GM08714 (cell line): ENCODE data around the gene SPON1.
"Not testable (repeated sequence)": the region's sequence is repeated elsewhere in the genome, so short reads cannot be mapped to it uniquely, and the experiment has no call there.

Source experiments
- H3K4me3 ChIP-seq: fragments of 200-500 bp; sonication (Bioruptor generic); 2 replicates; pipeline ENCODE4 v1.5.1; 2014; ENCODE audit warnings: mild to moderate bottlenecking, low read length, inconsistent platforms
- ZNF274 ChIP-seq: IDR thresholded peaks from 2 replicates; pipeline ENCODE4 v1.6.1; 2012; ENCODE audit warnings: mild to moderate bottlenecking, low read depth, low read length

Gene SPON1

DNA sequence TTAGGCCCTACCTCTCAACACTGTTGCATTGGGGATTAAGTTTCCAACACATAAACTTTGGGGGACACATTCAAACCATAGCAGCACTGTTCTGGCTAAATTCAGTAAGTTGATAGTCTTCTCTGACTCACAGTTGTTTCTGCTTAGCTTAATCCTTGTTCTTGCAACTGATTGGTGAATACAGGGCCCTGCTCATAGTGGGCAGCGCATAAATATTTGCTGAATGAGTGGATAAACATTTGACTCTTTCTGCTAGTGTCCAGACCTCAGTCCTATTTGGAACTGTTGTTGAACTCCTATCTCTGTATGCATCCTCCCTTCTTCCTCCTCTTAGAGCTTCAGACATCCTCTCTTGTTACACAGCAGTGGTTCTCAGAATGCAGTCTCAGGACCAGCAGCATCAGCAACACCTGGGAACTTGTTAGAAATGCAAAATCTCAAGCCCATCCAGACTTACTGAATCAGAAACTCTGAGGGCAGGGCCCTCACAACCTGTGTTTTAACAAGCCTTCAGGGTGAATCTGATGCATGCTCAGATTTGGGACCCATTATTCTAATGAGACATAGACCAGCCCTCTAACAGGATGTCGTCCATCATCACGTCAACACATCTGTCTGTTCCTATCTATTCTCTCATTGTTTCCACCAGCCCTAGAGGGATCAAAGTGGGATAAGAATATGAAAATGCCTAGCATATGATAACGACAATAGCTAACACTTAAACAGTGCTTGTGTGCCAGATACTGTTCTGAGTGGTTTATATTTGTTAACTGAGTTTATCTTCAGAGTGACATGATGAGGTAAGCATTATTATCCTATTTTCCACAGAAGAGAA is 22.3 kb downstream of the SPON1 start:
- H3K4me3 ChIP-seq, result no peak overlapping the region
- no peak for TF ChIP-seq ZNF274

DNA sequence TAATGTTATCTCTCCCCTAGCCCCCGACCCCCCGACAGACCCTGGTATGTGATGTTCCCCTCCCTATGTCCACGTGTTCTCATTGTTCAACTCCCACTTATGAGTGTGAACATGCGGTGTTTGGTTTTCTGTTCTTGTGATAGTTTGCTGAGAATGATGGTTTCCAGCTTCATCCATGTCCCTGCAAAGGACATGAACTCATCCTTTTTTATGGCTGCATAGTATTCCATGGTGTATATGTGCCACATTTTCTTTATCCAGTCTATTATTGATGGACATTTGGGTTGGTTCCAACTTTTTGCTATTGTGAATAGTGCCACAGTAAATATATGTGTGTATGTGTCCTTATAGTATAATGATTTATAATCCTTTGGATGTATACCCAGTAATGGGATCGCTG is 24.2 kb downstream of the SPON1 start:
- H3K4me3 ChIP-seq, result not testable (repeated sequence)

DNA sequence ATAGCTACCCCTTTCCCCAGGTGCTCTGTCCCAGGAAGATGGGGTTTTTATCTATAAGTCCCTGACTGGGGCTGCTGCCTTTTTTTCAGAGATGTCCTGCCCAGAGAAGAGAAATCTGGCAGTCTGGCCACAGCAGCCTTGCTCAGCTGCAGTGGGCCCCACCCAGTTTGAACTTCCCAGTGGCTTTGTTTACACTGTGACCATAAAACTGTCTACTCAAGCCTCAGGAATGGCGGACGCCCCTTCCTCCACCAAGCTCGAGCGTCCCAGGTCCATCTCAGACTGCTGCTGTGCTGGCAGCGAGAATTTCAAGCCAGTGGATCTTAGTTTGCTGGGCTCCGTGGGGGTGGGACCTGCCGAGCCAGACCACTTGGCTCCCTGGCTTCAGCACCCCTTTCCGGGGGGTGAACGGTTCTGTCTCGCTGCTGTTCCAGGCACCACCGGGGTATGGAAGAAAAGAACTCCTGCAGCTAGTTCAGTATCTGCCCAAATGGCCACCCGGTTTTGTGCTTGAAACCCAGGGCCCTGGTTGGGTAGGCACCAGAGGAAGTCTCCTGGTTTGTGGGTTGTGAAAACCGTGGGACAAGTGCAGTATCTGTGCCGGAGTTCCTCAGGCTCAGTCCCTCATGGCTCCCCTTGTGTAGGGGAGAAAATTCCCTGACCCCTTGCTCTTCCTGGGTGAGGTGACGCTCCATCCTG is 29.8 kb downstream of the SPON1 start:
- H3K4me3 ChIP-seq, result not testable (repeated sequence)

DNA sequence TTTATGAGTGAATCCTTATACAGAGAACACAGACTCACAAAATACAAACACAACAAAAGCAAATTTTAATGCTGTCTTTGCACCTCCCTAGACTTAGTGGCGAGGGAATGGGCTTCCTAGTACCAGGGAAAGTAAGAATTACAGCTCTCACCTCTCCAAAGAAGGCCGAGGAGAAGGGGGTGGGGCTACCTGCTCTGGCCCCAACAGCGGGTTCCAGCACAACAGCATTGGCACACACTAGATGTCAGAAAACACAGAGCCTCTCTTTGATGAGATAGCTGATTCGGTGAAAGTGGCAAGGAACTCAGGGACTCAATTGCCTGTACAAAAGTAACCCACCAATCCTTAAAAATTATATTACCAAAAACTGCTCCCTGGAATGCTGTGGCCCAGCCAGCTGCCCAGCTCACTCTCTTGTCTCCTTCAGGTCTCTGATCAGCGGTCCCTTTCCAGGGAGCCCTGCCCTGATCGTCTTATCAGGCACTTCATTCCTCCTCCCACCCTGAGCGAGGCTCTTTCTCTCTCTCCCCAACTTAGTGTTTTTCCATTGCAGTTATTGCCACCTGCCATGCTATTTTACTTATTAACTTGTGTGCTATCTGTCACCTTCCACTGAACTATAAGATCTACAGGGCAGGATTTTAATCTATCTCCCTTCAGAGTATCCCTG is 30.7 kb downstream of the SPON1 start:
- TF ChIP-seq ZNF274, result no peak
- no peak overlapping the region for H3K4me3 ChIP-seq

DNA sequence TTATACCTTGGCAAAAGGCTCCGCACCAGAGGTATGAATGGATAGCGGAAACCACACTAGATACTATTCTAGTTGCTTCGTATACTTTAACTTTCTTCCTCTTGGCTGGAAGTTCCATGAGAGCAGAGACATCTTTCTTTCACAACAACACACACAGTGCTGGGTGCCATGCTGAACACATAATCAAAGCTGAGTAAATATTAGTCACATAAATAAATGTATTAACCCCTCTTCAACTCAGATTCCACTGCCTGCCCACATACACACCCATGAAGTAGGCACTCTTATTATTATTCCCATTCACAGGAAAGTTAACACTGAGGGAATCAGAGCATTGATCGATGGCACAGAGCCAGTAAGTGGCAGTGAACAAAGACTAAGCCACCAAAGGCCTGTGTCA is 35.4 kb downstream of the SPON1 start:
- no peak for TF ChIP-seq ZNF274
- H3K4me3 ChIP-seq, result no peak overlapping the region

DNA sequence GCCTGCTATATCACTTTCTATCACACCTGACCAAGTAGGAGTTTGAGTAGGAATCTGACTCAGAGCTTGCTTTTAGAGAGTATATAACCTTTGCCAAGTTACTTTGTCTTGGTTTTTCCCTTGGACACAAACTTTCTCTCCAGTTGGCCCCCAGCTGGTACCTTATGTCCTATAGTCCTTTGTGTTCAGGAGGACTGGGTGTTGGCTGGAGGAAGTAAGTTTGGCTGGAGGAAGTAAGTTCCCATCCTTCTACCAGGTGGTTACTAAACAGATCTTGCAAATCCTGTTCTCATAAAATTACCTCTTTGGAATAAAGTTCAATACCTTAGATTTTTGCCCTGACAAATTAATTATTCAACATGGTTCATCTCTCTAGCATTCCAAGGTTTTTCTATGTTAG is 37.2 kb downstream of the SPON1 start:
- H3K4me3 ChIP-seq, result no peak overlapping the region
- TF ChIP-seq ZNF274, result no peak

DNA sequence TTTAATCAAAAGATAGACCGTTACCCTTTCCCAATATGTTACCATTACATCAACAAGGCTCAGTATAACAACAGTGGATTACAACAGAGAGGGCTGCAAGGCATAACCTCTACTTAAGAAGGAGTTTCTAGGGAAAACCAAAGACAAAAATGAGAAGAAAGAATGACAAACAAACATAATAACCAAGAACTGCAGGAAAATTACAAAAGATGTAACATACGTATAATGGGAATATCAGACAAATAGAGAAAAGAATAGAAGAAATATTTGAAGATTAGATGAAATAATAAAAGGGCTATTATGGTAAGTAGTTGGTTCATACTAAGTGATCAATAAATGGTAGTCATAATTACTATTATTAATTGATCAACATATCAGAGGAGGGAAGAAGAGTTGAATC is 39.1 kb downstream of the SPON1 start:
- no peak for TF ChIP-seq ZNF274
- H3K4me3 ChIP-seq, result no peak overlapping the region

DNA sequence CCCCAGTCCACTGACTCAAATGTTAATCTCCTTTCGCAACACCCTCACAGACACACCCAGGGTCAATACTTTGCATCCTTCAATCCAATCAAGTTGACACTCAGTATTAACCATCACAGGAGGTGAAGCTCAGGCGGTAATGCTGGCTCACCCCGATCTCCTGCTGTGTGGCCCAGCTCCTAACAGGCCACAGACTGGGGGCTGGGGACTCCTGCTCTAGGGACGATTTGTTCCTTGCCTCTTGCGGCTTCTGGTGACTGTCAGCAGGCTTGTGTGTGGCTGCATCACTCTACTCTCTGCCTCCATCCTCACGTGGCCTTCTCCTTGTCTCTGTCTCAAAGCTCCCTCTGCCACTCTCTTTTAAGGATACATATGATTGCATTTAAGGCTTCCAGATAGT is 45.0 kb downstream of the SPON1 start:
- no peak for TF ChIP-seq ZNF274
- no peak overlapping the region for H3K4me3 ChIP-seq

DNA sequence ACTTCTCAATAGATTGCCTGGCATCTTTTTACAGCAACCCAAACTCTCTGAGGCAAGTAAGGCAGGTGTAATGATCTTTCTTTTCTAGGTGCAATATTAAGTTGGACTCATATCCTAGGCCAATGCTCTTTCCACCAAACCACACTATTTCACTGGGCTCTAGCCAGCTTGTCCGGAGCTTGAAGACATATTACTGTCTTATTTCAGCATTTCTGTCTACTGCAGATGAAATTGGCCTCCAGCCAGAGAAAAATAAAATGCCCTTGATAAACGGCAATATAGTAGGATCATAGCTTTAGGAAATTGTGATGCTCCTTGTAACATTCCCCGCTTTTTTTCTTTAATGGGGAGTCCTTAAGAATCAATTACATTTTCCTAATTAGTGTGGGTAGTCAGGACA is 48.1 kb downstream of the SPON1 start:
- no peak for TF ChIP-seq ZNF274
- no peak overlapping the region for H3K4me3 ChIP-seq

DNA sequence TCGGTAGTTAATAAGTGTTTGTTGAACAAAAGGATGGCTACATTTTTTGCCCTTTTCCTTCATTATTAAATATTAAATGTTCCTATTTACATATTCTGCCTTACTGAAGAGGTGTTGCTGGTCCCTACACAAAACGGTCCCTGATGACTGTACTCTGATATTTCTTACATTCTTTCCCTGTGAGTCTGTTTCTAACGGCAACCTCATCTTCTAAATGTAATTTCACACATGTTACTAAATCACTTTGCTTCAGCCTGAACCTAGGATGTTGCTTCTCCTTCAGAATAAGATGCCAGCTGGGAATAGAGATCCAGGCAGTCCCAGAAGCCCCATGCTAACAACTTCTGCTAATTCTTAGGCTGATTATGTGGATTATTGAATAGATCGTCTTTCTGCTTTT is 50.3 kb downstream of the SPON1 start:
- no peak overlapping the region for H3K4me3 ChIP-seq
- no peak for TF ChIP-seq ZNF274

DNA sequence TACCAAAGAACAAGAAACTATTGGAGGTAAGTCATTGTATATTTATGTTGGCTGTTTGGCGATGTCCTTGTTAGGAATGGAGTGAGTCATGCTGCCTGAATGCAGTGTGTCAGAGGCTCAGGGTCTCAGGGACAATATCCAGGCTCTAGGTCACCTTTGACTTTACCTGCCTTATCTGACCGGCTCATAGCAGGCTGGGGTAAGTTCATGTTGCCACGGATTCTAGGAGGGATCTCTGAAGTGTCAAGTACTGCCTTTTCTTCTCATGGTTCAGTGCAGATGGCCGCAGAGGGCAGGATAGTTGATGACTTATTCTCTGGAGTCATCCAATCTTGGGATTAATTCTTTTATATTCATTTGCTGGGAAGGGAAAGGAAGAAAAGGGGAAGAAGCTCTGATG is 53.2 kb downstream of the SPON1 start:
- no peak overlapping the region for H3K4me3 ChIP-seq
- TF ChIP-seq ZNF274, result no peak

DNA sequence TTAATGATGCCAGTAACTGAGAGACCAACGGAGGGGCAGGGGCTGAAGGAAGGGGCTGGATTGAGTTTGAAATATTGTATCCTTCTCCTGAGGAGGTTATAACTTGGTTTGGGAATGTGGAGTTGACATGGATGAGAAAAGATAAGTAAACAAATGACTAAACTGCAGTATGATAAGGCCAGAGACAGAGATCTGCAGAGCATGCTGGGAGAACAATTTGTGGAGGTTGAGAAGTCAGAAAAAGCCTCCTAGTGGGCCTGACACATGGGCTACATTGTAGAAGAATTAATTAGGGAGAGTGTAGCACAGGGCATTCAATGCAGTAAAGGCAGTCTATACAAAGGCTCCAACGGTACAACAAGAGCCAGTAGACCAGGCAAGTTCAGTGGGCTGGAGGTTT is 55.9 kb downstream of the SPON1 start:
- TF ChIP-seq ZNF274, result no peak
- no peak overlapping the region for H3K4me3 ChIP-seq

DNA sequence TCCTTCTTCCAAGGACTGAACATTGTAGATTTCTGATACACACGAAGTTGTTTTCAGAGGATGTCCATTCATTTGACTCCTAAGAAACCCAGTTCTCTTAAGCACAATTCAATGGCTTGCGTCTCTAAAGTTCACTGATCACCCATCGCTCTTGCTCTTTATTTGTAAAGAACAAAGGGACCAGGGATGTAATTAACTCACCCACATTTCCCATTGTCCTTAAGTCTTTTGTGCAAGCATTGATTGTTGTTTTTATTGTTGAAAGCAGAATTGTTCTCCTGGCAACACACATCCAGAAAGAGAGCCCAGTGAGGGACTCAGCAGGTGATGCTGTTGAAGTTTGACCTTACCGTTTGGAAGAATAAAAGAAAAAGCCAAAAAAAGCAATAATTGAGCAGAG is 59.2 kb downstream of the SPON1 start:
- no peak for TF ChIP-seq ZNF274

DNA sequence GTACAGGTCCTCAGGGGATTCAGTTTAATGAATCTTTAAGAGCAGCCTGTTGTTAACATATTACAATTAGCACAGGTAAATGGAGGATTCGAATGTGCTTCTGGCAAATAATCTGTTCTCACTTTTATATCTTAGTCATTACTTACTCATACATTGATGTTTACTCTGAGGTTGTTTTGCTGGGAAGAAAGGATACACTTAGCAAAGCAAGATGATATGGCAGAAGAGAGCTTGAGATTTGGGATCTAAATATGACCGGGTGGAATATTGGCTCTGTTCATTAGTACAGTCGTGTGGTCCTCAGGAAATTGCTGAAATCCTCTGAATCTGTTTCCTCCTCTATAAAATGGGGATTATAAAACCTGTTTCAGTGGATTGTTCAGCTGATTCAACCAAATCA is 59.7 kb downstream of the SPON1 start:
- no peak for TF ChIP-seq ZNF274
- no peak overlapping the region for H3K4me3 ChIP-seq

More for the DNA sequence above, 59.2 kb downstream of the SPON1 start:
- H3K4me3 ChIP-seq, result no peak overlapping the region

DNA sequence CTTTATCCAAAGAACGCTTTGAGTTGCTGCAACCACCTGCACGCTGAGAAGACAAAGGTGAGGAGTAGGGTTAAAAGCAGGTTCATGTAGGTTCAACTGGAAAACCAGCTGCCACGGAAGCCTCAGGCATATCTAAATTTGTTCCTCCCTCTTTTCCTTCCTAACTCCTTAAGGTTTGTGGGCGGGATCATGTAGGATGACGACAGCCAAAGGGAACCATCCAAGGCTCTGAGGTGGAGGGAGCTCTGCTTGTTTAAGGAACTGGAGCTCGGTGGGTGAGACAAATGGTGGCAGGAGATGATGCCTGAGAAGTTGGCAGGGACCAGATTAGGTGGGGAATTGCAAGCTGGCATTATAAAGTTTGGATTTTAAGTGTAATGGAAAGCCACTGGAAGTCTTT is 60.3 kb downstream of the SPON1 start:
- H3K4me3 ChIP-seq, result no peak overlapping the region
- no peak for TF ChIP-seq ZNF274
